GM19099 (cell line): ENCODE results near the gene CBLL2.

ENCODE experiments used
- POLR2A ChIP-seq: IDR thresholded peaks from 3 replicates; pipeline ENCODE4 v1.6.1; 2011; ENCODE audit warnings: low read depth; ENCODE audit not compliant: insufficient read length; ENCODE audit errors: extremely low read depth

The CBLL2 gene, protein sequence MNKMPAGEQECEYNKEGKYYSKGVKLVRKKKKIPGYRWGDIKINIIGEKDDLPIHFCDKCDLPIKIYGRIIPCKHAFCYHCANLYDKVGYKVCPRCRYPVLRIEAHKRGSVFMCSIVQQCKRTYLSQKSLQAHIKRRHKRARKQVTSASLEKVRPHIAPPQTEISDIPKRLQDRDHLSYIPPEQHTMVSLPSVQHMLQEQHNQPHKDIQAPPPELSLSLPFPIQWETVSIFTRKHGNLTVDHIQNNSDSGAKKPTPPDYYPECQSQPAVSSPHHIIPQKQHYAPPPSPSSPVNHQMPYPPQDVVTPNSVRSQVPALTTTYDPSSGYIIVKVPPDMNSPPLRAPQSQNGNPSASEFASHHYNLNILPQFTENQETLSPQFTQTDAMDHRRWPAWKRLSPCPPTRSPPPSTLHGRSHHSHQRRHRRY

DNA sequence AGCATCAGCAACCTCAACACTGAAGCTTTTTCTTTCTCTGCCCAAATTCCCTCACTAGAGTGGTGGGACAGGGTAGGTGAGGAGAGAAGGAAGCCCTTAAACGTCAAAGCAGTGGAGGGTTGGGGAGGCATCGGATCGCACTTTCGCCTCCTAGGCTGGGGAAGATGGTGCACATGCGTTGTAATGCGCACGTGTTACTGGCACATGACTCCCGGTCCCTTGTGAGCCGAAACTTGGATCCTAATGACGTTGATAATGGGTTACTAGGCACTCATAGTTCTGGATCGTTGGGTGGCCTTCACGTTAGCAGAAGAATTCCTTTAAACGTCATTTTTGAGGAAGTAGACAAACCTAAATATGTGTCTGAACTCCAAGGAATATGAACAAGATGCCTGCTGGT, at the start of gene CBLL2:
Gene CBLL2 (plus strand): TSS at position 301 of the 400 bp plus-strand sequence. CDS start 79 bp downstream, at position 380.
- TF ChIP-seq POLR2A = no peak

DNA sequence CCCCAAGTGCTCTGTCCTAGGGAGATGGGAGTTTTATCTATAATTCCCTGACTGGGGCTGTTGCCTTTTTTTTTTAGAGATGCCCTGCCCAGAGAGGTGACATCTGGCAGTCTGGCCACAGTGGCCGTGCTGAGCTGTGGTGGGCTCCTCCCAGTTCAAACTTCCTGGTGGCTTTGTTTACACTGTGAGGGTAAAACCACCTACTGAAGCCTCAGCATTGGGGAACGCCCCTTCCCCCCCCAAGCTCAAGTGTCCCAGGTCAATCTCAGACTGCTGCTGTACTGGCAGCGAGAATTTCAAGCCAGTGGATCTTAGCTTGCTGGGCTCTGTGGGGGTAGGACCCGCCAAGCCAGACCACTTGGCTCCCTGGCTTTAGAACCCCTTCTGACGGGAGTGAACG, 38.3 kb upstream of the CBLL2 start:
- no peak for TF ChIP-seq POLR2A

DNA sequence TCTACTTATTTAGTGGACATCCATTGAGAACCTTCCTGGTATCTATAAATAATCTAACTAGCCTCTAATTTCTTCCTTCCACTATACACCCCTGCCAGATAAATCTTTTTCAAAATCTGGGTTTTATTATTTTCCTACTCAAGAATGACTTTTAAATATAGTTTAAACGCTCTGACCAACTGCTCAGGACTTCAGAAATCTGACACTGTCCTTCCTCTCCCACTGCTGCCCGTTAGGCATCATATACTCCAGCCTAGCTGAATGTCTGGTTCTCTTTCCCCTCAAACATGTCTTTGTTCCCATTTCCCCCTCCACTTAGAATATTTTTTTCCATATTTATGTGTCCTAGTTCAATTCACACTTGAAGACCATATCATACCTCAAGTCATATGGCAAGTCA, 35.2 kb upstream of the CBLL2 start:
- no peak for TF ChIP-seq POLR2A

DNA sequence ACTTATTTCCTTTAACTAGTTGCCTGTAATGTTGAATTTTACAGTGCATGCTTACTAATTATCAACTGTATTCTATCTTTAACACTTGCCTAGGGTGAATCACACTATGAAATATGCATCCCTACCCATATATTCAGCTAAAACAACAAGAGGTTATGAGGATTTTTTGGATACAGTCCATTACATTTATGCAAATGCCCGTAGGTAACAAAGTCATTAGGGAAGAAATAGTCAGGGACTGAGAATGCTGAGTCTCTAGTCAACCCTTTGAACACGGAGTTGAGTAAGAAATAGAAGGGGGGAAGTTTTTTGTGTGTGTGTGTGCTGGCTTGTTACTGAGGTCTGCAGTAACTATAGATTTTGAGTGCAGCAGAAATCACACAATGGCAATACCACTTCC, 26.1 kb upstream of the CBLL2 start:
- no peak for TF ChIP-seq POLR2A

DNA sequence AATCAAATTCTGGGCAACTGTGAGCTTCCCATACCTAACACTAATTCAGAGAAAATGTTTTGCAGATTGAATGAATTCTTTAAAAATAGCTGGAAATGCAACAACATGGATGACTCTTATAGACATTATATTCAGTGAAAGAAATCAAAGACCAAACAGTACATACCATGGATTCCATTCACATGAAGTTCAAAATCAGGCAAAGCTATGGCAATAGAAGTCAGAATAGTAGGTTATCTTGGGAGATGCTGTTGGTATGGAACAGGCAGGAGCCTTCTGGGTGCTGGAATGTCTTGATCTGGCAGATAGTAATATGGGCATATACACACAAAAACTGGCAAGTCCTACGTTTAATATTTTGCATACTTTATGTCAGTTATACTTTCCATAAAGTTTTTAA, 25.5 kb upstream of the CBLL2 start:
- TF ChIP-seq POLR2A = no peak

DNA sequence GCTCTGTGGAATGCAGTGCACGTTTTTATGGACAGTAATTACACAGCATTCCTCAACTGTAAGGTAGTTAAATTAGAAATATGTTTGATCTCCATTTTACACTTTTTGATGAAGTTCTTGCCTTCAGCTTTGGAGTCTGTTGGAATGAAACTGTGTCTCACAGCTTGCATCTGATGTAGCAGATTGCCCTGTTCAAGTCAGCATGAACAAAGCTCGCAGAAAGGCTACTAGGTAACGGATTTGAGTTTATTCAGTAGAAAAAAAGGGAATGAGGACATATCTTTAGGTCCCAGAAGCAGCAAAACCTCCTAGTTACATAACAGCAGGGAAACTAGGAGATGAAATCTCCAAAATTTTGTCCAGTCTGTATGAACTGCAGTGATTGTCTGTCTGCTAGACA, 24.3 kb upstream of the CBLL2 start:
- TF ChIP-seq POLR2A = no peak

DNA sequence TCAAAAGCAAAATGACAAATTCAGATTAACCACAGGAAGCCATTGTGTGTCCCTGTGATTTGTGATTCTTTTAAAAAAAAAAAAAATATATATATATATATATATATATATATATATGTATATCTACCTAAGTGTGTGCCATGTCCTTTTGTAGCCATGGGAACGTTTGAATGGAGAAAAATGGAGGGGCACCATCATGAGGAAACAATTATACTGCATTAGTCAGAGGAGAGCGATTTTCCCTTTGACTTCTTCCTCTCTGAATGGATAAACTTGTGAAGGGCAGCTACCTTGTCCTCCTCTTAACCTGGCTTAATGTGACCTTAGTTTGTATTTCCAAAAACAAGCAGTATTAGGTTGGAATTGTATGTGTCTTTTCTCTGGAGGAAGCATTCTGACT, 23.3 kb upstream of the CBLL2 start:
- TF ChIP-seq POLR2A = no peak

DNA sequence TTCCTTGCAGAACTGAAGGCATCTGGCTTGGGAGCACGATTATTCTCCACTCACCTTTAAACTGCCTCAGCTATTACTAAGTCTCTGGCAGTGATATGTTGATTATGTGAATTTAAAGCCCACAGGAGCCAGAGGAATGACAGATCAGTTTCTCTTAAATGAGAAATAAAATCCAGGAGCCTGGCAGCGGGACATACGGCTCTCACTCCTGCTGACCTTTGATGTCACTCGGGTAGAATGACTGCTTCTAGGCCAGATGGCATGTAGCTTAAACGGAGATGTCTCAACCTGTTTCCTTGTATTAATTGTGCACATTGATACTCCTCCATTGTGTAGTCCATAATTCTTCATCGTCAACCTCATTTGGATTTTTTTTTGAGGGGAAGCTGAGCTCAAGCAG, 4.0 kb upstream of the CBLL2 start:
- no peak for TF ChIP-seq POLR2A

DNA sequence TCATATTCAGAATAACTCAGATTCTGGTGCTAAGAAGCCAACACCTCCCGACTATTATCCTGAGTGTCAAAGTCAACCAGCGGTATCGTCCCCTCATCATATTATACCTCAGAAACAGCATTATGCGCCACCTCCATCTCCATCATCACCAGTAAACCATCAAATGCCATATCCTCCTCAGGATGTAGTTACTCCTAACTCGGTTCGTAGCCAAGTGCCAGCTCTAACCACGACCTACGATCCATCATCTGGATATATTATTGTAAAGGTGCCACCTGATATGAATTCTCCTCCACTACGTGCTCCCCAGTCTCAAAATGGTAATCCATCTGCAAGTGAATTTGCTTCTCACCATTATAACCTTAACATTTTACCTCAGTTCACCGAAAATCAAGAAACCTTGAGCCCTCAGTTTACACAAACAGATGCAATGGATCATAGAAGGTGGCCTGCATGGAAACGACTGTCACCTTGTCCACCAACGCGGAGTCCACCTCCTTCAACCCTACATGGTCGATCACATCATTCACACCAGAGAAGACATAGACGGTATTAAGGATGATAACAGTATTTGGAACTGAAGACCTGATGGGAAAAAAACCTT, 1.1 kb downstream of the CBLL2 start:
- TF ChIP-seq POLR2A = no peak

DNA sequence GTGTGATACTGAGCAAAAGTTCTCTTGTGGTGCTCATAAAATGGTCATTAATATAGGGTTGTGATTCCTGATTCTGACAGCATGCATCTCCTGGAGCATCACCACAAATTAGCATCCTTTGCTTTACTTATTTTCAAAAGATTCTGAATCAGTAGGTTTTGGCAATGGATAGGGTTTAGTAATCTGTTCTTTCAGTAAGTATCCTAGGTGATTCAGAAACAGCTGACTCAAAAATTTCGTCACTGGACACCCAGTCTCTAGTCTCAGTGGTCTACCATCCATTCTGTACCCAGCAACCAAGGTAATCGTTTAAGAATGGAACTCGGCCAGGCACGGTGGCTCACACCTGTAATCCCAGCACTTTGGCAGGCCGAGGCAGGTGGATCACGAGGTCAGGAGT, 4.1 kb downstream of the CBLL2 start:
- TF ChIP-seq POLR2A = no peak

DNA sequence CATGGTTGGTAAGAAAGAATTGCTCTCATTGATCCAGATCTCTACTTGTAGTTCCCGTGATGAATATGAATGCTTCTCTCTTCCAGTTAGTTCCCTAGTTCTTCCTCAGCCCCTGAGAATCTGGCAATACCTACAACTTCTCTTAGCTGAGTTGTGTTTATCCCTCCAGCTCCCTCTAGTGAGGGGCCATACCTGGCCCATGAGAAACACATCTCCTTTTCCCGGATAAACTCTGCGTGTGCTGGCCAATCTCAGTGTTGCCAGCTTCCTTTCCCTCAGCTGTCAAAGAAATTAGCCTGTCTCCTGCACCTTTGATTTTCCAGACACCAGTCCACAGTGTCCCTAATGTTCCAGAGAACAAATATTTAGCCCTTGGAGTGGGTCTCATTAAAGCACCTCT, 5.7 kb downstream of the CBLL2 start:
- no peak for TF ChIP-seq POLR2A

DNA sequence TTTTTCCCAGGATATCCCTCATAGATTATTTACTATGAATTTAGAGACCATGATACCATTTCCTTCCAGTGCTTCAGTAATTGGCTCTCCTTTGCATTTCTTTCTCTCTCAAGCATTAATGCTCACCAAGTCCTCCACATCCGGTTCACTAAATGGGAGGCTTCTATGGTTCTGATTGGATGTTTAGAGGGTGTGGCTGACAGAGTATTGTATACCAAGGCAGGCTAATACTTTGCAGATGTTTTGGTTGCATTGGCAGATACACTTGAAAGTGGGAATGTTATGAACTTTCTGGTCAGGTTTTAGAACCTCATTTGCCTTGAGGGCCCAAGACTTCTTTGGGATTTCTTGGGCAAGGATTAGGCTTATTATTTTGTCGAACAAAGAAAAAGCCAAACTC, 24.2 kb downstream of the CBLL2 start:
- no peak for TF ChIP-seq POLR2A

DNA sequence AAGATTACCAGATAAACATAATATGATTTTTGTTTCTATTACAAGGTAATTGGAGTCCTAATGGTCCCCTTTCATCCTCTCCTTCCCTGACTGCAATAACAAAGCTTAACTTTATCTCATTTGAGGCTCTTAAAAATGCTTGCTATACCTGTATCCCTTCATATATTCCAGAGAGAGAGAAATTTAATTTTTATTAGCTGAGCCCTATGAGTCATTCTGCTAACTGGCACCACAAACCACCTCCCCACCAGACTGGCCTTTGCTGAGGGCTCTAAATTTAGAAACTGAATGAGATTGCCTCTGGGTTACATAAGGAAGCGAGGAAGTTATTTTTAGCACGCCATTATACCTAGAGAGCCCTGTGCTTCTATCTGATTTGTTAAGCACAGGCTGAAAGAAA, 27.4 kb downstream of the CBLL2 start:
- TF ChIP-seq POLR2A = no peak

DNA sequence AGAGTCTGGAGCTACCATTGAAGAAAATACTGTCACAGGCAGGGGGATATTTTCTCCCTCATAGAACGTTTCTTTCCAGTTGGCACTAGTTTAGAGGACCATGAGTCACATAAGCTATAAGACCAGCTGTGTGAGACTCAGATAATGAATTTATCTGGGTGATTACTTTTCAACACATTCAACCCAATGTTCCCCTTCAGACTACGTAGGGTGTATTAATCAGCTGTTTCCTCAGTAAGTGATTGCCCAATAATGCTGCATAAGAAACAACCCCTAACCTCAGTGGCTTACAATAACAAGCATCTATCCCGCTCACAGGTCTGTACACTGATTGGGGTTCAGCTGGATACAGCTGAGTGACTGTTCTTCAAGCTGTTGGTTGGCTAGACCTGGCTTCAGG, 38.1 kb downstream of the CBLL2 start:
- TF ChIP-seq POLR2A = no peak

DNA sequence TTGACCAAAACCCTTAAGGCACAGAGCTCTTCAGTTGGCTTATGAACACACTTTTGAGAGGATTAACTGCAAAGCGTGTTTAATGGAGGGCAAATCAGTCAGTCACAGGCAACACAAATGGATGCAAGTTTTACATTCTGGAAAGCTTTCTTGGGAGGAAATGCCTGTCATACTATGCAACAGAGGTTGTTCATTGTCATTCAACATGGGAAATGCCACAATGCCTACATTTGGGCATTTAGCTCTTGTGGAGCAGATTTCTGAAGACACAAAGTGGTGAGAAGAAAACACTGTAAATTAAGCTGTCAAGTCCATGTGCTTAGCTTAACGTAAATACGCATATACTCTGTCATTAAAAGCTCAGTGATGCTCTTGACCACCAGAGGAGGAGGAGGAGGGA, 41.1 kb downstream of the CBLL2 start:
- no peak for TF ChIP-seq POLR2A

DNA sequence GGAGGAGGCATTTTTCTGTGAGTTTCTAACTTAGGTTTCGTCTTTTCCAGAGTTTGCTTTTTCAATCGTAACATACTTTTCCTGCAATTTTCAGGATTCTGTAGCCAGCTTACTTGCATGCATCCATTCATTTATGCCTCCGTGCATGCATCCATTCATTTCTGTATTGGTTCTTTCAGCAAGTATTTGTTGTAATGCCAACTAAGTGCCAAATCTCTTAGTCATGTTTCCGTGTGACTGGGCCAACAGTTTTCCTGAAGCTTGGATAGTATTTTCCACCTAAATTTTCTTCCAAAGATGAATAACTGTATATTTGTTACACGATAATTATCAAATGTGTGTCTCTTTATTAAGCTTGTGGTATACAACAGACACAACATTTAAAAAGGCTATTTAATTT, 41.5 kb downstream of the CBLL2 start:
- no peak for TF ChIP-seq POLR2A
